Erythroblast (primary cell): ENCODE results near the gene IRX5.

Source experiments
- DNase-seq, 2 experiments: peaks; one replicate each; lab custom pipeline; 2025; lab: John Stamatoyannopoulos, UW
- GATA1 ChIP-seq: IDR thresholded peaks from 2 replicates; pipeline ENCODE4 v1.6.1; 2011; ENCODE audit warnings: low read depth, mild to moderate bottlenecking, control low read depth, low read length, moderate library complexity
- POLR2A ChIP-seq: IDR thresholded peaks from 2 replicates; pipeline ENCODE4 v1.6.1; 2011; ENCODE audit warnings: mild to moderate bottlenecking, low read length

IRX5 gene

GRCh38 chr16:54923988-54924387, 6.7 kb upstream of the IRX5 start:
- TF ChIP-seq GATA1 (no peak), POLR2A (no peak)

GRCh38 chr16:54926166-54926838, 4.4 kb upstream of the IRX5 start:
- TF ChIP-seq GATA1 (no peak), POLR2A (no peak)
- peak in 1 of 2 experiments; percentile 39 for DNase-seq

More at GRCh38 chr16:54923988-54924387, 6.7 kb upstream of the IRX5 start:
- no peak for DNase-seq

- TF ChIP-seq GATA1 (no peak), POLR2A (no peak)
These were observed 3.3 kb upstream of the IRX5 start for GRCh38 chr16:54927125-54928015.

GRCh38 chr16:54928016-54928356, 2.7 kb upstream of the IRX5 start:
- no peak for TF ChIP-seq POLR2A
- TF ChIP-seq GATA1: no peak
- peak; percentile 74 to 77 for DNase-seq

More at GRCh38 chr16:54927125-54928015, 3.3 kb upstream of the IRX5 start:
- DNase-seq: peak; percentile 29 to 65

GRCh38 chr16:54928411-54929089, 2.1 kb upstream of the IRX5 start:
- peak; percentile 79 to 93 for DNase-seq
- no peak for TF ChIP-seq POLR2A
- TF ChIP-seq GATA1: no peak

- TF ChIP-seq POLR2A: no peak
- TF ChIP-seq GATA1: no peak
- peak; percentile 98 to 99 for DNase-seq
These were observed 1.3 kb upstream of the IRX5 start for GRCh38 chr16:54929090-54930004.

GRCh38 chr16:54930869-54931119, 129 bp downstream of the IRX5 start:
- DNase-seq: no peak

GRCh38 chr16:54931120-54932014, 702 bp downstream of the IRX5 start:
- DNase-seq: peak; percentile 52 to 66
- TF ChIP-seq POLR2A: no peak
- TF ChIP-seq GATA1: no peak

More at GRCh38 chr16:54930869-54931119, 129 bp downstream of the IRX5 start:
- TF ChIP-seq GATA1 (no peak), POLR2A (no peak)

GRCh38 chr16:54932021-54932660, 1.5 kb downstream of the IRX5 start:
- TF ChIP-seq GATA1: no peak
- no peak for TF ChIP-seq POLR2A
- peak in 1 of 2 experiments; percentile 37 for DNase-seq

- peak in 1 of 2 experiments; percentile 12 for DNase-seq
- no peak for TF ChIP-seq POLR2A
- TF ChIP-seq GATA1: no peak
These were observed 2.1 kb downstream of the IRX5 start for GRCh38 chr16:54932737-54933254.

GRCh38 chr16:54933281-54934011, 2.8 kb downstream of the IRX5 start:
- DNase-seq: peak in 1 of 2 experiments; percentile 23
- TF ChIP-seq POLR2A (no peak), GATA1 (no peak)
